ENCODE data around the gene MLH3. TPM values are rescaled to one million over a fixed set of nuclear protein-coding genes. Genes with fewer than 3 reads are reported as not detected.

MLH3 gene
- total and polyA plus RNA-seq, 2 donors (not counting 1 experiment from before 2014, with no cell fraction given), result 12.2 to 53.8 TPM

DNA sequence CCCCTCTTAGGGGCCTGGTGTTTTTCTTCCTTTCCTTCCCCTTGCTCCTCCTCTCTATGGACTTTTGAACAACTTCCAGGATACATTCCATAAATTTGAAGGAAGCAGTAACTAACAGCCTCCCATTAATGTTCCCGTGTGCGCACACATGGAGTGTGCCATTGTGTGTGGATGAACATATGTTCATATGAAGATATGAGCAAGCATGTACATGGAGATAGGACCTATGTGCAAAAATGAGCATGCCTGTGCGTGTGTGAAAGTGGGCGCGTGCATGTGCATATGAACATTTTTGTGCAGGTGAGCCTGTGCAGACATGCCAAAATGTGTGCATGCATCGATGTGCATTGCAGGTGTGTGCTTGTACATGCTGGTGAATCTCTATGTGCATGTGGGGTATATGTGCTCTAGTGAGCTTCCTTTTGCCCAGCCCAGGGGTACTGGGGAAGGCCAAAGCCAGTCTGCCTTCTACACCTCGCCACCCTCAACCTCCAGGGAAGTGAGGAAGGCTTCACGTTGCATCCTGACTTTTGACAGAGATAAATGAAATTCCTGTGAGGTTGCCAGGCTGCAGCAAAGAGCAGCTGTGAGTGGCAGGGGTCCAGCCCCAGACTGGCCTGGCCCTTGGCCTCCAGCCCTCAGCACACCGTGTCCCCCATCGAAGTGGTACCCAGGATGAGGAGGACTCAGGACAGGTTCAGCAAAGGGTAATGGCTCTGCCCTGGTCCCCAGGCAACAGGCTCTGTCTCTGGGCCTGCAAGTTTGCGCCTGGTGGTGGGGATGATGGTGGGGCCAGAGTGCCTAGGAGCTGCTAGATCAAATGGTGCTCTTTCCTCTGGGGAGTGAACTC, 74.8 kb downstream of the MLH3 start:
- Histone ChIP-seq H3K4me1 (ENCODE audit: control insufficient read depth, extremely low read depth, insufficient read depth, low read length) (no peaks in the 10 kb centered on the region), H3K4me3 (replicated peaks in 1 of 4; ENCODE audit: control extremely low read depth in 1 of 4, insufficient read depth in 1 of 4, low read depth in 3 of 4, low read length in 4 of 4) (no peak overlapping the region), H3K9me3 (ENCODE audit: control insufficient read depth, insufficient read depth, low read depth, low read length) (no peaks in the 10 kb centered on the region), H3K9ac (ENCODE audit: insufficient read depth, low read length) (no peak overlapping the region), H4K20me1 (ENCODE audit: control insufficient read depth, extremely low read depth, insufficient read depth, low read length) (no peaks in the 10 kb centered on the region), H3K27ac (ENCODE audit: insufficient read depth, low read length) (no peak overlapping the region), H3K27me3 (ENCODE audit: control insufficient read depth, insufficient read depth, low read length) (no peaks in the 10 kb centered on the region), H3K4me2 (ENCODE audit: extremely low read depth, insufficient read depth, low read length) (no peak overlapping the region), H2AFZ (ENCODE audit: low read length) (no peak overlapping the region), H3K79me2 (ENCODE audit: control insufficient read depth, insufficient read depth, low read length) (no peaks in the 10 kb centered on the region), H3K36me3 (ENCODE audit: control insufficient read depth, insufficient read depth, low read length) (no peaks in the 10 kb centered on the region)
- no peak for DNase-seq (ENCODE audit: low read depth in 2 of 2)
- no peak for TF ChIP-seq EZH2 (IDR thresholded peaks at IDR 0.05; ENCODE audit: low read length, missing control alignments)
- TF ChIP-seq, protein P1, sequence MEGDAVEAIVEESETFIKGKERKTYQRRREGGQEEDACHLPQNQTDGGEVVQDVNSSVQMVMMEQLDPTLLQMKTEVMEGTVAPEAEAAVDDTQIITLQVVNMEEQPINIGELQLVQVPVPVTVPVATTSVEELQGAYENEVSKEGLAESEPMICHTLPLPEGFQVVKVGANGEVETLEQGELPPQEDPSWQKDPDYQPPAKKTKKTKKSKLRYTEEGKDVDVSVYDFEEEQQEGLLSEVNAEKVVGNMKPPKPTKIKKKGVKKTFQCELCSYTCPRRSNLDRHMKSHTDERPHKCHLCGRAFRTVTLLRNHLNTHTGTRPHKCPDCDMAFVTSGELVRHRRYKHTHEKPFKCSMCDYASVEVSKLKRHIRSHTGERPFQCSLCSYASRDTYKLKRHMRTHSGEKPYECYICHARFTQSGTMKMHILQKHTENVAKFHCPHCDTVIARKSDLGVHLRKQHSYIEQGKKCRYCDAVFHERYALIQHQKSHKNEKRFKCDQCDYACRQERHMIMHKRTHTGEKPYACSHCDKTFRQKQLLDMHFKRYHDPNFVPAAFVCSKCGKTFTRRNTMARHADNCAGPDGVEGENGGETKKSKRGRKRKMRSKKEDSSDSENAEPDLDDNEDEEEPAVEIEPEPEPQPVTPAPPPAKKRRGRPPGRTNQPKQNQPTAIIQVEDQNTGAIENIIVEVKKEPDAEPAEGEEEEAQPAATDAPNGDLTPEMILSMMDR (conservative IDR thresholded peaks at IDR 0.05 in 1 of 2, IDR thresholded peaks at IDR 0.05 in 1 of 2; ENCODE audit: low read depth in 1 of 2, low read length in 2 of 2), result no peak

DNA sequence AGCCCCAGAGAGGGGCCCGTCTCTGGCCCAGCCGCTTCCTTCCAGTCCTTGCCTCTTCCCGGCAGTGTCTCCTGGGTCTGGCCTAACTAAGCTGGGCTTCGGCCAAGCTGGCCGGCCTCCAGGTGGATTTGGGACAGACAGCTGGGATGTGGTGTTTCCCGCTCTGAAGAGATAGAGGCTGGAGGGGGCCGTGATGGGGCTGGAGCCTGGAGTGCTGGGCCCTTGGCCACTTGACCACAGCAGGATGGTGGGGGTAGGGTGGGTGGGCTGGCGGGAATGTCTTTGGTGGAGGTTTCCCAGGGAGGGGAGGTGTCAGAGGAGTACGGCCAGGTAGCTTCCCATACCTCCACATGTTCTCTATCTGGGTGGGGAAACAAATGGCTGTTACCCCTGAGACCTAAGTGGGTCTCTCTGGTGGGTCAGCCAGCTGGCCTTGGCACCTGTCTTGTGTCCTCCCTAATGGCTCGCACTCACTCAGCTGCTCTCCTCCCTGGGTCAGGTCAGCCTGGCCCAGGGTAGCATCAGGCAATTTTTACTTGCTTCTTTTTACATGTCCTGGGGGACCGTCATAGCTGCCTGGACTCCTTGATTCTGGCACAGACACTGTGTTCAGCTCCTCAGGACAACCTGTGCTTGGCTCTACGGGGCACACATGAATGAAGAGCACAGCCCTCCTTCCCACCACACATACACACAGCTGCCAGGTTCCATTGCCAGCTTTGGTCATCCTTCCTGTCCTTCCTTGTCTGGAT, 76.0 kb downstream of the MLH3 start:
- Histone ChIP-seq H3K4me3 (replicated peaks in 1 of 4; ENCODE audit: control extremely low read depth in 1 of 4, insufficient read depth in 1 of 4, low read depth in 3 of 4, low read length in 4 of 4) (no peak overlapping the region), H3K79me2 (ENCODE audit: control insufficient read depth, insufficient read depth, low read length) (no peaks in the 10 kb centered on the region), H4K20me1 (ENCODE audit: control insufficient read depth, extremely low read depth, insufficient read depth, low read length) (no peaks in the 10 kb centered on the region), H3K27me3 (ENCODE audit: control insufficient read depth, insufficient read depth, low read length) (no peaks in the 10 kb centered on the region), H3K9me3 (ENCODE audit: control insufficient read depth, insufficient read depth, low read depth, low read length) (no peaks in the 10 kb centered on the region), H3K9ac (ENCODE audit: insufficient read depth, low read length) (no peak overlapping the region), H3K36me3 (ENCODE audit: control insufficient read depth, insufficient read depth, low read length) (no peaks in the 10 kb centered on the region), H2AFZ (ENCODE audit: low read length) (no peak overlapping the region), H3K4me1 (ENCODE audit: control insufficient read depth, extremely low read depth, insufficient read depth, low read length) (no peaks in the 10 kb centered on the region), H3K4me2 (ENCODE audit: extremely low read depth, insufficient read depth, low read length) (no peak overlapping the region), H3K27ac (ENCODE audit: insufficient read depth, low read length) (no peak overlapping the region)
- peak in 1 of 2 donors; percentile 33 for DNase-seq (ENCODE audit: low read depth in 2 of 2)
- TF ChIP-seq, protein P1 (conservative IDR thresholded peaks at IDR 0.05 in 1 of 2, IDR thresholded peaks at IDR 0.05 in 1 of 2; ENCODE audit: low read depth in 1 of 2, low read length in 2 of 2), result no peak
- no peak for TF ChIP-seq EZH2 (IDR thresholded peaks at IDR 0.05; ENCODE audit: low read length, missing control alignments)

DNA sequence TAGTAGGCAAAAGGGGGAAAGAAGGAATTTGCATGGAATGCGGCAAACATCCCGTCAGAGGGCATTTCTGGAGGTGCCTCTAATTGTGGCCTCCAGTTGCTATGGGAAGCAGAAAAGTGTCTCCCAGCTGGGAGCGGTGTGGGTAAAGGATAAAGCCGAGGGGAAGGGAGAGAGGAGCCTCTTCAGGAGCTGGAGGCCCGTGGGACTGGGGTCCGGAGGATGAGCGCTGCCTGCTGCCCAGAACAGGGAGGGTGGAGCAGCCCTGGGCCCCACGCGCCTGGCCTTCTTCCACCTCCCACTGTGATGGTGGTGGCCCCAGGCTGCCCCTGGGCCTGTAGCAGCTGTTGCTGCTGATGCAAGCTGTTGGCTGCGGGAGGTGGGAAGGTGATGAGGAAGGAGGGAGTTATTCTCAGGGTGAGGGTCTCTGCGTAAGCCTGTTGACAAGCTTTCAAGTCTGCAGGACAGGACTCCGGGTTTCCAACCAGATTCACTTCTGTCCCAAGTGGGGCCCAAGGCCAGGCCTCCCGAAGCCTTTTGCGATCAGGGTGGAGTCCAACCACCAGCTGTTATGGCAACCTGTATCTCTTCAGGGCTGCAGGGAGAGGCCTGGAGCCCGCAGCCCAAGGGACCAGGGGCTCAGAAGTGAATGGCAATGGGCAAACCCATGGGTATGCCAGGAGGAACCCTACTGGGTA, 76.8 kb downstream of the MLH3 start:
- Histone ChIP-seq H3K4me1 (ENCODE audit: control insufficient read depth, extremely low read depth, insufficient read depth, low read length) (no peaks in the 10 kb centered on the region), H3K9ac (ENCODE audit: insufficient read depth, low read length) (no peak overlapping the region), H3K9me3 (ENCODE audit: control insufficient read depth, insufficient read depth, low read depth, low read length) (no peaks in the 10 kb centered on the region), H2AFZ (ENCODE audit: low read length) (no peak overlapping the region), H3K4me2 (ENCODE audit: extremely low read depth, insufficient read depth, low read length) (no peak overlapping the region), H3K79me2 (ENCODE audit: control insufficient read depth, insufficient read depth, low read length) (no peaks in the 10 kb centered on the region), H3K4me3 (replicated peaks in 1 of 4; ENCODE audit: control extremely low read depth in 1 of 4, insufficient read depth in 1 of 4, low read depth in 3 of 4, low read length in 4 of 4) (no peak overlapping the region), H4K20me1 (ENCODE audit: control insufficient read depth, extremely low read depth, insufficient read depth, low read length) (no peaks in the 10 kb centered on the region), H3K27me3 (ENCODE audit: control insufficient read depth, insufficient read depth, low read length) (no peaks in the 10 kb centered on the region), H3K27ac (ENCODE audit: insufficient read depth, low read length) (no peak overlapping the region), H3K36me3 (ENCODE audit: control insufficient read depth, insufficient read depth, low read length) (no peaks in the 10 kb centered on the region)
- DNase-seq (ENCODE audit: low read depth in 2 of 2), result peak in 1 of 2 donors; percentile 10
- TF ChIP-seq EZH2 (IDR thresholded peaks at IDR 0.05; ENCODE audit: low read length, missing control alignments), result no peak
- TF ChIP-seq, protein P1 (conservative IDR thresholded peaks at IDR 0.05 in 1 of 2, IDR thresholded peaks at IDR 0.05 in 1 of 2; ENCODE audit: low read depth in 1 of 2, low read length in 2 of 2), result no peak

All from fibroblast of lung (primary cell).